Esophagus muscularis mucosa (tissue), 4 donors: ENCODE data around the gene POLRMT. TPM values are rescaled to one million over a fixed set of nuclear protein-coding genes. Genes with fewer than 3 reads are reported as not detected.

Experiments
- DNase-seq: peaks from one replicate; pipeline ENCODE4 v3.0.0-alpha.2; 2017; ENCODE audit errors: extremely low spot score
- H3K27ac ChIP-seq, 4 donors: fragments of 200-600 bp; sonication (generic); replicated peaks in 1 of 4; 1 replicate in 3 of 4; 2 replicates in 1 of 4; pipeline ENCODE4 v1.5.1; 2016 to 2019; ENCODE audit warnings: mild to moderate bottlenecking in 1 of 4
- H3K27me3 ChIP-seq, 4 donors: fragments of 200-600 bp; sonication (generic); one replicate each; pipeline versions ENCODE4 v1.5.1 to v1.6.0; 2016 to 2019
- H3K36me3 ChIP-seq, 4 donors: fragments of 200-600 bp; sonication (generic); one replicate each; pipeline ENCODE4 v1.5.1; 2016 to 2019
- H3K4me1 ChIP-seq, 4 donors: fragments of 200-600 bp; sonication (generic); one replicate each; pipeline ENCODE4 v1.5.1; 2016 to 2019
- H3K4me3 ChIP-seq, 4 donors: fragments of 200-600 bp; sonication (generic); 1 replicate in 2 of 4; 2 replicates in 2 of 4; pipeline ENCODE4 v1.5.1; 2016 to 2019; ENCODE audit warnings: mild to moderate bottlenecking in 4 of 4, moderate library complexity in 1 of 4
- H3K9me3 ChIP-seq, 4 donors: fragments of 200-600 bp; sonication (generic); 1 replicate in 3 of 4; 2 replicates in 1 of 4; pipeline ENCODE4 v1.5.1; 2016 to 2019
- EP300 ChIP-seq: sonication (generic); formaldehyde crosslinking; IDR thresholded peaks from one replicate; pipeline ENCODE4 v1.6.1; 2017; ENCODE audit warnings: antibody characterized with exemption
- POLR2A ChIP-seq: fragments of 450-650 bp; IDR thresholded peaks from one replicate; pipeline ENCODE4 v1.6.1; 2017; ENCODE audit warnings: antibody characterized with exemption, moderate library complexity, mild to moderate bottlenecking, low read depth
- POLR2AphosphoS5 ChIP-seq, 2 donors: sonication (generic); formaldehyde crosslinking; IDR thresholded peaks; one replicate each; pipeline ENCODE4 v1.6.1; 2017; ENCODE audit warnings: antibody characterized with exemption in 2 of 2
- WGBS: methylation state at CpG from one replicate; pipeline ENCODE4 v1.1.5; 2018; 5-methylcytosine and 5-hydroxymethylcytosine counted together
- intact Hi-C: fragments of 100-400 bp; cut with DNase I; formaldehyde crosslinking; loops from one replicate; pipeline ENCODE4 v1.15.1; 2023
- total RNA-seq, 4 donors: library from RNA; depleted of rRNA; stranded (reverse); fragments of >200 nt; gene quantifications; one replicate each; pipeline versions ENCODE4 v1.1.0 to v1.2.1, GENCODE V29; 2016
- TF ChIP-seq, protein P1 (sequence below), 3 experiments: fragments of 200-600 bp in 2 of 3; fragments of 450-650 bp in 1 of 3; sonication (generic) in 2 of 3; IDR thresholded peaks; one replicate each; pipeline ENCODE4 v1.5.1; 2017 to 2019; ENCODE audit warnings: antibody characterized with exemption in 3 of 3, mild to moderate bottlenecking in 2 of 3, moderate library complexity in 1 of 3

The POLRMT gene
- total RNA-seq, 4 donors from 2014 or later, result 20.8 to 40.7 (median 30.4) TPM

DNA sequence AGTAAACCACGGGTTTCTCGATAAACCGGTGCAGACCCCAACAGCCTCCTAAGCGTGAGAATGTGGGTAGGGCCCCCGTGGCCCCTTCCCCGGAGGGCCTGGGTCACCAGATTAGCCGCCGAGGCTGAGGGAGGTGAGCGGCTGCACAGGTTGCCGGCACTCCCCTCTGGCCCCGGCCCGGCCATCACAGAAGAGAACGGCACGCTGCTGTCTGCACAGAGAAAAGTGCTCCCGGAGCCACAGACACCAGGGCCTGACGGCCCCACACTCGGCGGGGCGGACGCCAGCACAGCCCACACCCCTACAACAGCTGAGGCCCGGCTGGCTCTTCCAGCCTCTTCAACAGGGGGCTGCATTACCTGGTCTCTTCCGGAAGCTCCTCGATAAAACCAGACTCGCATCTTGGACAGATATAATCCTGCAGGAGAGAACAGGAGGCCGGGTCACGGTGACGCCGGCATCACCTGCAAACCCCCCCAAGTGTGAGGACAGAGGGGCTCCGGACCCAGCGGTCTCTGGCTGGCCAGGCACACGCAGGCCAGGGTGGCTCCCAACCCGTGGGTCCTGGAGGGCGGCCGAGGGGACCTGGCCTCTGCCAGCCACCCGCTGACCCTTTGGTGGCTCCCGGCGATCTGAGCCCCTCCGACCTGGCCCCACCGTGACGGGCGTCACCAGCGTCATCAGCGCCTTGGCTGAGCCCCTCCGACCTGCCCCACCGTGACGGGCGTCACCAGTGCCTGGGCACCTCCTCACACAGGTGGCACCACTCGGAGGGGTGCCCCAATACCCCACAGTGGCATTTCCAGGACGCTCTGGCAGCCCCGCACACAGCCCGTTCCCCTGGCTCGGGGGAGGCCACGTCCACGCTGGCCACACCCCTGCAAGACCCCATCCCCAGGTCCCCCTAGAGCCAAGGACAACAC is 19.4 kb upstream of the POLRMT start:
- H3K4me1 ChIP-seq, result peaks cover 12 to 44% (median 23%) of the 10 kb centered on the region in 4 donors
- WGBS, result 91% methylated on average over 41 of the region's 54 CpGs
- no peak overlapping the region for H3K27ac ChIP-seq
- TF ChIP-seq EP300, result no peak
- TF ChIP-seq, protein P1, sequence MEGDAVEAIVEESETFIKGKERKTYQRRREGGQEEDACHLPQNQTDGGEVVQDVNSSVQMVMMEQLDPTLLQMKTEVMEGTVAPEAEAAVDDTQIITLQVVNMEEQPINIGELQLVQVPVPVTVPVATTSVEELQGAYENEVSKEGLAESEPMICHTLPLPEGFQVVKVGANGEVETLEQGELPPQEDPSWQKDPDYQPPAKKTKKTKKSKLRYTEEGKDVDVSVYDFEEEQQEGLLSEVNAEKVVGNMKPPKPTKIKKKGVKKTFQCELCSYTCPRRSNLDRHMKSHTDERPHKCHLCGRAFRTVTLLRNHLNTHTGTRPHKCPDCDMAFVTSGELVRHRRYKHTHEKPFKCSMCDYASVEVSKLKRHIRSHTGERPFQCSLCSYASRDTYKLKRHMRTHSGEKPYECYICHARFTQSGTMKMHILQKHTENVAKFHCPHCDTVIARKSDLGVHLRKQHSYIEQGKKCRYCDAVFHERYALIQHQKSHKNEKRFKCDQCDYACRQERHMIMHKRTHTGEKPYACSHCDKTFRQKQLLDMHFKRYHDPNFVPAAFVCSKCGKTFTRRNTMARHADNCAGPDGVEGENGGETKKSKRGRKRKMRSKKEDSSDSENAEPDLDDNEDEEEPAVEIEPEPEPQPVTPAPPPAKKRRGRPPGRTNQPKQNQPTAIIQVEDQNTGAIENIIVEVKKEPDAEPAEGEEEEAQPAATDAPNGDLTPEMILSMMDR (IDR thresholded peaks at IDR 0.05), result no peak
- TF ChIP-seq POLR2AphosphoS5 (IDR thresholded peaks at IDR 0.05), result no peak
- TF ChIP-seq POLR2A, result no peak
- DNase-seq, result no peak
- H3K4me3 ChIP-seq, result no peak overlapping the region
- peaks cover 47 to 78% (median 69%) of the 10 kb centered on the region in 4 donors for H3K36me3 ChIP-seq
- no peaks in the 10 kb centered on the region for H3K27me3 ChIP-seq
- intact Hi-C loops, result no loop called here
- H3K9me3 ChIP-seq, result no peaks in the 10 kb centered on the region

DNA sequence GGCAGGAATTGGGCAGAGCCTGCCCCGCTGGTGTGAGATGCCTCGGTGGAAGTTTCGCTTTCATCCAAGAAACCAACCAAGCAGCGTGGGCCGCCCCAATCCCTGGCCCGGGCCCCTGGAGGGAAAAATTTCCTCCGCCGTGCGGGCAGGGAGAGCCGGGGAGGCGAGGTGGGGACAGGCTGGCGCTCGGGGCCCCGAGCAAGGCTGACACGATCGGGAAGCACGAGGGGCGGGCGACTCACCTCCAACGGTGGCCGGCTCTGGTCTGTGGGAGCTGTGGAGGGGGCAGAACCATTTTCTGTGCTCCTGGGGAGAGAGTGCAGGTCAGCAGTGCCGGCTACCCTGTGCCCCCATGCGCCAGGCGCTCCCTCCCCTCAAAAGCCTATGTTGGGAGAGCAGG is 18.7 kb upstream of the POLRMT start:
- Histone ChIP-seq H3K4me1 (peaks cover 5 to 37% (median 15%) of the 10 kb centered on the region in 4 donors), H3K27me3 (no peaks in the 10 kb centered on the region), H3K36me3 (peaks cover 54 to 80% (median 76%) of the 10 kb centered on the region in 4 donors), H3K27ac (no peak overlapping the region), H3K9me3 (no peaks in the 10 kb centered on the region), H3K4me3 (no peak overlapping the region)
- intact Hi-C loops, result no loop called here
- TF ChIP-seq EP300, result no peak
- no peak for TF ChIP-seq POLR2AphosphoS5 (IDR thresholded peaks at IDR 0.05)
- TF ChIP-seq POLR2A, result no peak
- TF ChIP-seq, protein P1 (IDR thresholded peaks at IDR 0.05), result no peak
- DNase-seq, result no peak
- WGBS, result 88% methylated on average over 24 of the region's 24 CpGs

DNA sequence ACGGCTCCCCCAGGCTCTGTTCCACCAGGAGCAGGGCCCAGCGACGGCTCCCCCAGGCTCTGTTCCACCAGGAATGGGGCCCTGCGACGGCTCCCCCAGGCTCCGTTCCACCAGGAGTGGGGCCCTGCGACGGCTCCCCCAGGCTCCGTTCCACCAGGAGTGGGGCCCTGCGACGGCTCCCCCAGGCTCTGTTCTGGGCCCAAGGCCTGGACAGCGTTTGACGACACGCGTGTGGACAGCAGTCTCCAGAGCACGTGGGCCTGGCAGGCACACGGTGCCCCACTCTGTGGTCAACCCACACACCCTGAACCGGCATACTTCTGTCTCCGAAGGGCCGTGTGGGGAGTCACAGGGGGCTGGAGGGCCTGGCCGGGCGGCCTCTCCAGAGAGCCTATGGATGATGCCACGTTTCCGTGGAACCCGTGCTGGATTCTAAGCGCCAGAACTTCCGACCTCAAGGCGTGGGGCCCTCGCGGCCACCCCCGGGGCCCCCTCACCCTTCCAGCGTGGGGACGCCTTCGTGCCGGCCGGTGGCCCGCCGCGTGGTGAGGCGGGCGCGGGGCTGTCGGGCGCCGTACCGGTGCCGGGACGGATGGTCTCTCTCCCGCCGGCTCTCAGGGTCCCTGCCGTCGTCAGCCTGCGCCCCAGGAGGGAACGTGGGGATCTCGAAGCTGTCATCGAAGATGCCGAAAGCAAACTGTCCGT is 17.9 kb upstream of the POLRMT start:
- Histone ChIP-seq H3K4me1 (peaks cover 0 to 30% (median 8%) of the 10 kb centered on the region in 4 donors), H3K36me3 (peaks cover 62 to 87% (median 83%) of the 10 kb centered on the region in 4 donors), H3K27ac (no peak overlapping the region), H3K9me3 (no peaks in the 10 kb centered on the region), H3K27me3 (no peaks in the 10 kb centered on the region), H3K4me3 (no peak overlapping the region)
- WGBS, result 92% methylated on average over 23 of the region's 58 CpGs
- intact Hi-C loops, result no loop called here
- DNase-seq, result no peak
- no peak for TF ChIP-seq POLR2AphosphoS5 (IDR thresholded peaks at IDR 0.05)
- no peak for TF ChIP-seq EP300
- TF ChIP-seq POLR2A, result no peak
- TF ChIP-seq, protein P1 (IDR thresholded peaks at IDR 0.05), result no peak

DNA sequence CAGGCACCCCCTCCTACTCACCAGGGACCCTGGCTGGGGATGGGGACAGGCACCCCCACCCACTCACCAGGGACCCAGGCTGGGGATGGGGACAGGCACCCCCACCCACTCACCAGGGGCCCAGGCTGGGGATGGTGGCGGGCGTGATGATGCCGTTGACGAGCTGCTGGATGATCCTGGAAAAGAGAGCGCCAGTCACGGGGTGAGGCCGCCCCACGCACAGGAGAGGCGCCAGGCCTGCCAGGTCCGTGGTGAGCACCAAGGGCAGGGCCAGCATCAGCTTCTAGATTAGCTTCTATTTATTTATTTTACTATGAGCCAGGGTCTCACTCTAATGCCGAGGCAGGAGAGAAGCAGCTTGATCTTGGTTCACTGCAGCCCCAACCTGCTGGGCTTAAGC is 16.8 kb upstream of the POLRMT start:
- no peaks in the 10 kb centered on the region for H3K9me3 ChIP-seq
- no peak for DNase-seq
- H3K36me3 ChIP-seq, result peaks cover 64 to 93% (median 89%) of the 10 kb centered on the region in 4 donors
- no peak overlapping the region for H3K4me3 ChIP-seq
- intact Hi-C loops, result no loop called here
- TF ChIP-seq POLR2A, result no peak
- H3K27ac ChIP-seq, result no peak overlapping the region
- 88% methylated on average over 11 of the region's 11 CpGs for WGBS
- no peaks in the 10 kb centered on the region for H3K27me3 ChIP-seq
- H3K4me1 ChIP-seq, result peaks cover 0 to 19% (median 0%) of the 10 kb centered on the region in 4 donors
